ENCODE measurements around the gene MYO5C.

MYO5C gene

DNA sequence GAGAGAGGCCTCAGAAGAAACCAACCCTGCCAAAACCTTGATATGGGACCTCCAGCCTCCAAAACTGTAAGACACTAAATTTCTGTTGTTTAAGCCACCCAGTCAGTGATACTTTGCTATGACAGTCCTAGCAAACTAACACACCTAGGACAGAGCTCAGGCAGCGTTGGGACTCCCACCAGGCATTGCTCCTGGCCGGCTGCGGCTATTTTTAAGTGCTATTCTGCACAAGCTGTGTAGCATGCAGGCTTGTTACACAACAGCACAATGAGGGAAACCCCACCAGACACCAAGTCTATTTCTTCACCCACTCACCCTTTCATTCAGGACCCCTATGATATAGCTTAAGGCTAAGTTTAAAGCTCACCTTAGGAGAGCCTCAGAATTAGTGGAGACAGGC, 57.5 kb downstream of the MYO5C start:
- Histone ChIP-seq H3K9me3 (no peaks in the 10 kb centered on the region), H3K4me3 (ENCODE audit: low read depth, low read length) (no peak overlapping the region), H3K27me3 (no peaks in the 10 kb centered on the region), H3K4me1 (no peaks in the 10 kb centered on the region), H3K36me3 (no peaks in the 10 kb centered on the region)
- TF ChIP-seq, protein P1, sequence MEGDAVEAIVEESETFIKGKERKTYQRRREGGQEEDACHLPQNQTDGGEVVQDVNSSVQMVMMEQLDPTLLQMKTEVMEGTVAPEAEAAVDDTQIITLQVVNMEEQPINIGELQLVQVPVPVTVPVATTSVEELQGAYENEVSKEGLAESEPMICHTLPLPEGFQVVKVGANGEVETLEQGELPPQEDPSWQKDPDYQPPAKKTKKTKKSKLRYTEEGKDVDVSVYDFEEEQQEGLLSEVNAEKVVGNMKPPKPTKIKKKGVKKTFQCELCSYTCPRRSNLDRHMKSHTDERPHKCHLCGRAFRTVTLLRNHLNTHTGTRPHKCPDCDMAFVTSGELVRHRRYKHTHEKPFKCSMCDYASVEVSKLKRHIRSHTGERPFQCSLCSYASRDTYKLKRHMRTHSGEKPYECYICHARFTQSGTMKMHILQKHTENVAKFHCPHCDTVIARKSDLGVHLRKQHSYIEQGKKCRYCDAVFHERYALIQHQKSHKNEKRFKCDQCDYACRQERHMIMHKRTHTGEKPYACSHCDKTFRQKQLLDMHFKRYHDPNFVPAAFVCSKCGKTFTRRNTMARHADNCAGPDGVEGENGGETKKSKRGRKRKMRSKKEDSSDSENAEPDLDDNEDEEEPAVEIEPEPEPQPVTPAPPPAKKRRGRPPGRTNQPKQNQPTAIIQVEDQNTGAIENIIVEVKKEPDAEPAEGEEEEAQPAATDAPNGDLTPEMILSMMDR (IDR thresholded peaks at IDR 0.05; ENCODE audit: low read depth, low read length), result no peak
- no peak for DNase-seq

DNA sequence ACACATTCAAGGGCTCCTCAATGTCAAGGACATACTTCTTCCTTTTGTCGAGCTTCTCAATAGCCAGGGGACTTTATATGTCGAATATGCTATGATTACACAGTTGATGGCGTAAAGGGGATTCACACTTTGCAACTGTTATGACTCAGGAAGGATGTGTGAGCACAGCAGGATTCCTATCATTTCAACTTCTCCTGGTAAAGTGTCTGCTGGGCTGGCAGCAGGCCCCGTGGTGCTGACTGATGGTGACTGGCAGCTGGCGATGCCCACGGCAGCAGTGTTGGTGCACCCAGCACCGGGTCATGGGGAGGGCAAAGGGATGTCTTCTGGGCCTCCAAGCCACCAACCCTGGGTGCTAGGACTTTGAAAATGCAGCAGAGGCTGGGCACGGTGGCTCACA, 59.6 kb downstream of the MYO5C start:
- TF ChIP-seq, protein P1 (IDR thresholded peaks at IDR 0.05; ENCODE audit: low read depth, low read length), result no peak
- no peak for DNase-seq
- Histone ChIP-seq H3K36me3 (no peaks in the 10 kb centered on the region), H3K27me3 (no peaks in the 10 kb centered on the region), H3K9me3 (no peaks in the 10 kb centered on the region), H3K4me1 (no peaks in the 10 kb centered on the region), H3K4me3 (ENCODE audit: low read depth, low read length) (no peak overlapping the region)

DNA sequence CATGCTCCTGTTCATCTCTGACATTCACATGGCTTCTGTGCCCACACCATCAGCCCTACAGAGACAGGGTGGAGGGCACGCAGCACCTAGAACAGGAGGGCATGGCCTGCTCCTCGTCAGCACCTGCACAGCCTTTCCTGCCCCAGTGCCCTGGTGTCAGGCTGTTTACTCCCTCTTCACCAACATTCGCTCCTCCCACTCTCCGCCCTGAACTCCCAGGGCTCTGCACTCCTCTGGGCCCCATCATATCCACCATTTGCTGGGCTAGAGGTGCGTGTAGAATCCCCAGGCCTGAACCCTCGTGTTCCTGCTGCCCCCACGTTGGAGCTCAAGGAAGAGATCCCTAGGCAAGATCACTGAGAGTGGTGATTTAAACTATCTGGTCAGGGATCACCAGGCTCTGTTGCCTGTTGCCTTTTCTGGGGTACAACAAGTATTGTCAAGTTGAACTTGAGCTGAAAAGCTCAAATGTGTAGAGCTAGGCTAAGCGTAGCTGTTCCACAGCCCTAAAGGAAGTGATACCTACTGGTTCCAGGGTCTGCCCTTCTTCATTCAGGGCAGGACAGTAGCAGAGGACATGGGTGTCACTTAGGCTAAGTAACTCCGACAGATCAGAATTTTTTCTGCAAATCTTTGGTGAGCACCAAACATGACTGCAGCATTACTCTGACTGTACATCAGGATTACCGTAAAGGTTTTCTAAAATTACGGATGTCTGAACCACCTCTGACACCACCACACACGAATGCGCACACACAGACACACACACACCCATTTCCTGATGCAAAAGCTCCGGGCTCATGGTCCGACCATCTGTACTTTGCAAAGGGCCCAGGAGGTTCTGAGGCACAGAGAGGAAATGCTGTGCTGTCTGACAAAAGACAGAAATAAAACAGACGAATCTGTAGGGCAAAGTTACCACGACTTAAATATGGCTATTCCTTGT, 60.7 kb downstream of the MYO5C start:
- Histone ChIP-seq H3K4me3 (ENCODE audit: low read depth, low read length) (no peak overlapping the region), H3K4me1 (no peaks in the 10 kb centered on the region), H3K9me3 (no peaks in the 10 kb centered on the region), H3K27me3 (no peaks in the 10 kb centered on the region), H3K36me3 (no peaks in the 10 kb centered on the region)
- no peak for DNase-seq
- TF ChIP-seq, protein P1 (IDR thresholded peaks at IDR 0.05; ENCODE audit: low read depth, low read length), result no peak

DNA sequence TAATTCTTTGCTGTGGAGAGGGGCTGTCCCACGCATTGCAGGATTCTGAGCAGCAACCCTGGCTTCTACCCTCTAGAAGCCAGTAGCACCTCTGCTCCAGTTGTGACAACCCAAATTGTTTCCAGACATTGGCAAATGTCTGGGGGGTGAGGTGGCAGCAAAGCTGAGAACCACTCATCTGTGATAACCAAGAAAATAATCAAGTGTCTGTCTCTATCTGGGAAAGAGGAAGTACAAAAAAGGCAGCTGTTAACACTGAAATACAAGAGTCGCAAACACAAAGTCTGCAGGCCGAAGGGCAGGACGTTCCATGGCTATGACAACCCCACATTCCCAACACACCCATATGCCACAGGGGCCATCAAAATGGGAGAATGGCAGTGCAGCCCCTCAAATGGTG, 62.2 kb downstream of the MYO5C start:
- H3K27me3 ChIP-seq, result no peaks in the 10 kb centered on the region
- H3K4me3 ChIP-seq (ENCODE audit: low read depth, low read length), result no peak overlapping the region
- DNase-seq, result no peak
- no peaks in the 10 kb centered on the region for H3K9me3 ChIP-seq
- no peaks in the 10 kb centered on the region for H3K4me1 ChIP-seq
- TF ChIP-seq, protein P1 (IDR thresholded peaks at IDR 0.05; ENCODE audit: low read depth, low read length), result no peak
- H3K36me3 ChIP-seq, result no peaks in the 10 kb centered on the region

DNA sequence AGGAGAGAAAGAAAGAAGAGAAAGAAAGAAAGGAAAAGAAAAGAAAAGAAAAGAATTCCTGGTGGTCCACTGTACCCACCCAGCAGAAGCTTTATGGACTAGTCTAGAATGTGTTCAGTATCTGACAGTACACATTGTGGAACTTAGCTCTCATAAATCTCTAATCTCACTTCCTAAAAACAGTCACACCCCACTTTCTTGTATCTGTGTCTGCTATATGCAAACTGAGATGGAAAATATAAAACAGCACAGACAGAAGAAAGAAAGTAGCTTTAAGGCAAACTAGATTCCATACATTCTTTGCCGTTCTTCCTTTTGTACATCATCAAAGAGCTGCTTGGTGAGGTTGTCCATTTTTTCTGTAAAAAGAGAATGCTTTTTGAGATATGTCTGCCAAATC, 63.3 kb downstream of the MYO5C start:
- TF ChIP-seq, protein P1 (IDR thresholded peaks at IDR 0.05; ENCODE audit: low read depth, low read length), result no peak
- H3K4me3 ChIP-seq (ENCODE audit: low read depth, low read length), result no peak overlapping the region
- H3K27me3 ChIP-seq, result no peaks in the 10 kb centered on the region
- DNase-seq, result no peak
- H3K9me3 ChIP-seq, result no peaks in the 10 kb centered on the region
- H3K4me1 ChIP-seq, result no peaks in the 10 kb centered on the region
- no peaks in the 10 kb centered on the region for H3K36me3 ChIP-seq

DNA sequence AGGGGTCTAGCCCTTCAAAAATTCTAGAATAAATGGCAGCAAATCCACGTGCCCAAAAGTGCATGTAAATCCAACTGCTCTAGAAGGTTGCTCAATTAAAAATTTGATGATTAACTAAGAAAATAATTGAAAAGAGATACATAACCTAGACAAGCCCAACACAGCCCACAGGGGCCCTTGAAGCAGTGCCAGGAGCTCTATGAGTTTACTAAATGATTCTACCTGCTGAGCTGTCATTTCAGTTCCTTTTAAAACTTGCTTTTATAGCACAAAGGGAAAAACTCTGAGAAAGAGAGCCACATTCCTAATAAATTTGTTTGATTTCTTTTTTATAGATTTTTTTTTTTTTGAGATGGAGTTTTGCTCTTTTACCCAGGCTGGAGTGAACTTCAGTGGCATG, 65.5 kb downstream of the MYO5C start:
- TF ChIP-seq, protein P1 (IDR thresholded peaks at IDR 0.05; ENCODE audit: low read depth, low read length), result no peak
- Histone ChIP-seq H3K27me3 (no peaks in the 10 kb centered on the region), H3K4me3 (ENCODE audit: low read depth, low read length) (no peak overlapping the region), H3K9me3 (no peaks in the 10 kb centered on the region), H3K4me1 (no peaks in the 10 kb centered on the region), H3K36me3 (no peaks in the 10 kb centered on the region)
- no peak for DNase-seq

Measured in BE2C (cell line).